DMS114 treated with DMSO at 0.1 percent for 48 hours (cell line): ENCODE results near the gene SLC7A1.

Source experiments
- DNase-seq: peaks from one replicate; lab custom pipeline; 2025; ENCODE audit not compliant: unreplicated experiment; lab: John Stamatoyannopoulos, UW

The SLC7A1 gene

GRCh38 chr13:29562786-29563438 is 32.6 kb downstream of the SLC7A1 start:
- DNase-seq, result no peak

- no peak for DNase-seq
Measured at GRCh38 chr13:29561918-29562317, 33.6 kb downstream of the SLC7A1 start.

- DNase-seq, result no peak
Measured at GRCh38 chr13:29556742-29557141, 38.7 kb downstream of the SLC7A1 start.

GRCh38 chr13:29551214-29551613 is 44.3 kb downstream of the SLC7A1 start:
- no peak for DNase-seq

- no peak for DNase-seq
Measured at GRCh38 chr13:29550430-29550988, 45.0 kb downstream of the SLC7A1 start.

GRCh38 chr13:29548722-29549121 is 46.8 kb downstream of the SLC7A1 start:
- DNase-seq, result no peak

GRCh38 chr13:29547153-29547552 is 48.3 kb downstream of the SLC7A1 start:
- no peak for DNase-seq

GRCh38 chr13:29546662-29547061 is 48.8 kb downstream of the SLC7A1 start:
- DNase-seq, result no peak

GRCh38 chr13:29545988-29546387 is 49.5 kb downstream of the SLC7A1 start:
- no peak for DNase-seq

GRCh38 chr13:29543230-29544215 is 52.0 kb downstream of the SLC7A1 start:
- no peak for DNase-seq

GRCh38 chr13:29542381-29542780 is 53.1 kb downstream of the SLC7A1 start:
- DNase-seq, result no peak

GRCh38 chr13:29541400-29541799 is 54.1 kb downstream of the SLC7A1 start:
- DNase-seq, result no peak

GRCh38 chr13:29540799-29541198 is 54.7 kb downstream of the SLC7A1 start:
- no peak for DNase-seq

GRCh38 chr13:29540334-29540733 is 55.2 kb downstream of the SLC7A1 start:
- DNase-seq, result no peak

GRCh38 chr13:29539856-29540255 is 55.6 kb downstream of the SLC7A1 start:
- no peak for DNase-seq

- DNase-seq, result no peak
Measured at GRCh38 chr13:29538652-29539040, 56.8 kb downstream of the SLC7A1 start.

- no peak for DNase-seq
Measured at GRCh38 chr13:29537736-29538651, 57.5 kb downstream of the SLC7A1 start.

- no peak for DNase-seq
Measured at GRCh38 chr13:29536853-29537252, 58.6 kb downstream of the SLC7A1 start.

GRCh38 chr13:29535663-29536655 is 59.5 kb downstream of the SLC7A1 start:
- DNase-seq, result no peak

- no peak for DNase-seq
Measured at GRCh38 chr13:29534083-29534482, 61.4 kb downstream of the SLC7A1 start.
